Stimulated activated CD4-positive, alpha-beta T cell treated with anti-CD3 and anti-CD28 coated beads, Interleukin-1b, Interleukin-23, amount 100 ng/mL, for 1 hour (primary cell): ENCODE results near the gene SLC41A2.

ENCODE experiments used
- DNase-seq, 2 donors: peaks; one replicate each; pipeline ENCODE4 v3.0.0-alpha.2; 2020; ENCODE audit warnings: low read depth in 2 of 2

Gene SLC41A2

DNA sequence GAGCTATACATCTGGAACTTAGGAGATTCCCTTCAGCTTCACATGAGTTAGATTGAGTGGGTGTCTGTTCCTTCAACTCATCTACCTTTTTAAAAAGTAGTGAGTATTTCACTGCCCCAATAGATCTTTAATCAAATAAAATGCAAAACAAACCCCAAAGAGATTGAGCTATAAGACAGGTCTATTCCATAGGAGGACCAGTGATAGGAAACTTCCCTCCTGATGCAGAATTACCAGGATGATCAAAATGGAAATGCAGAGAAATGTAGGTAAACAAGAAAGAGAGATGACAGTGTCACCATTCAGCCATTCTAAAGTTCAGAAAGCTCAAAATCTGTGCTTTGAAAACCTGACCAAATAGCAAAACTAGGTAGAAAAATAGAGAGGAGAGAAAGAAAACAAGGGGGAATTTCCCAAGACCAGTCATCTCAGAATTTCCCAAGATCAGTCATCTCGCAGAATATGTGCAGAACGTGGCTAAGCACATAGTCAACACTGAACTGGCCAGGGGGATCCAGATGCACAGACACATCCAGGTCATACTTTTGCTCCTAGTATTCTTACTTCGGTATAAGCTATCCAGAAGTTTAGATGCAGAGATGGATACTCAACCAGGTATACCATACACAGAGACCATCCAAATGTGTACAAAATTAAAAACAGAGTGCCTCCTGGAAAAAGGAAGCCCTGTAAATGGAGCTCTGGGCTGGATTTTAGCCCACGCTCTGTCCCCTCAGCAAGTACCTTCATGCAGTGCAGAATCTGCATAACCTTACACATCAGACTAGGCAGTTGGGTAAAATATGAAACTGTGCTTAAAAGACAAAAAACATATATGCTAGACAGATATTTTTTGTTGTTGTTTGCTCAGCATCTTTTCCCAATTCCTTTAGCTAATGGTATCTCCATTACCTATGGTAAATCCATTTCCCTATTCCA lies 27.4 kb downstream of the SLC41A2 start:
- no peak for DNase-seq

DNA sequence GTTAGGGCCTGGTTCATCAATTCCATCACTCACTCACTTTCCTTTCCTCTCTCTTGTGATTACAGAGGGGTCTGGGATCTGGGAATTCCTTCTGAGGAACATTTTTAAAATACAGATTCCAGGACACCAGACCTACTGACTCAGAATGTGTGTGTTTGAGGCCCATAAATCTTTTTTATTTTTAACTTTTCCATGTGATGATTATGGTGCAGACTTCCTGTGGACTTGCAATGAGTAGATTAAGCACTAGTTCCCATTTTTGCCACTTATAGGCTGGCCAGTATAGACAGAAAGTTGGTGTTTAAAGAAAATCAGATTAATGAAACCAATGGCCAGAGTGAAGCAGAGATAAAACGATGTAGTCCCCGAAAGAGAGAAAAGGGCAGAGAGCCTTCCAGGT lies 28.1 kb downstream of the SLC41A2 start:
- no peak for DNase-seq

DNA sequence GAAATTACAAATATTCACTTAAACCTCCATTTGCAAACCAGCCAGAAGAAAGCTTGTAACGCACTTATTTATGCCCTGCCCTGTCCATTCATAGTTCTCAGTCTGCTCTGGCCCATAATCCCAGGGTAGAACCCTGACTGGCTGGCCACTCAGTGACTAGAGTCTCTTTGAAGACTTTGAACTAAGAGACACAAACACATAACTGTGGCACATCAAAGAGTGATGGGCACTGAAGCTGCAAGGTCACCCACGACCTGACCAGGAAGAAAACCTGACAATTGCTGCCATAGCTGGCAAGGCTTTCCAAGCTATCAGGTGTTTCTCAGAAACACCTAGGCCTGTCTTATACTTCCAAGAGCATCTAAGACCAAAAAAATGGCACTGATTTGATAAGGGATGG lies 28.7 kb downstream of the SLC41A2 start:
- DNase-seq: no peak

DNA sequence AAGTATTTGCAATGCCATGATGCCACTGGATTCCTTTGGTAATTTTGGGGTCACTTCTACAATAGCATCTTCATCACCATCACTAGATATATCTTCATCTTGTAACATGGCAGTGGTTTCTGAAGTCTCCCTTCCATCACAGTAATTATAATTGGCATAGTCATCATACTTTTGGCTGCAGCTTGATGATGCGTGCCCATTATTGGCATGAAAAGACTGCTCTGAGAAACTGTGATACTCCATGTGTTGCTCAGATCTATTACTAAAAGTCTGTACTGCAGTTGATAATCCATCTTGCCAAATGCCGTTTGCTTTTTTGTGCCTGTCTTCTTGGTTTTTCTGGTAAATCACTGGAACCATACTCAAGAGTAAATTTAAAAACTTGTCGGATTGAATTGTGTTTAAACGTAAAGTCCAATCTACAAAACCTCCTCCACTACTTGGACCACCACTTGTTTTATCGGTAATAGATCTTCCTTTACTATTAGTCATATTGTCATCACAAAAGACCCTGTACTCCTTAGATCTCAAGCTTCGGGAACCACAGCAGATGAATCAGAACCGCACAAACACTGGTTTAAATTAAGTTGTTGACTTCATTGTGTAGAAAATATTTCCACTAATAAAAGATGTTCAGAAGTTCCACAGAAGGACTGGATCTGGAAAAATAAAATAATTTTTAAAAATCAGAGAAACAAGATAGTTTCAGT lies 29.9 kb downstream of the SLC41A2 start:
- DNase-seq: no peak

DNA sequence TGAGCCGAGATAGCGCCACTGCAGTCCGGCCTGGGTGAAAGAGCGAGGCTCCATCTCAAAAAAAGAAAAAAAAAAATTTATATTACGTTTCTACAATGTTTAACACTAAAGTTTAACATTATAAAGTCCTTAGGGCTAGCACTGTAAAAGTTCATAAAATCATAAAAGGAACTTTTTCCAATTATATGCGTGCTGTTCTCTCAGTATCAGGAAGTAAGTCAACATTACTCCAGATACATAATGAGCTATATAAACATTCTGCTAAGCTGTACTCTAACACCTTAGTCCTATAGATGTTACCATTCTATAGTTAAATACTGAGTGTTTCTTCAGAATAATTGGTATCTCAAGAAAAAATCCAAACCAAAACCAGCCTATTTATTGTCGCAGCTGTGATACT lies 32.6 kb downstream of the SLC41A2 start:
- no peak for DNase-seq

DNA sequence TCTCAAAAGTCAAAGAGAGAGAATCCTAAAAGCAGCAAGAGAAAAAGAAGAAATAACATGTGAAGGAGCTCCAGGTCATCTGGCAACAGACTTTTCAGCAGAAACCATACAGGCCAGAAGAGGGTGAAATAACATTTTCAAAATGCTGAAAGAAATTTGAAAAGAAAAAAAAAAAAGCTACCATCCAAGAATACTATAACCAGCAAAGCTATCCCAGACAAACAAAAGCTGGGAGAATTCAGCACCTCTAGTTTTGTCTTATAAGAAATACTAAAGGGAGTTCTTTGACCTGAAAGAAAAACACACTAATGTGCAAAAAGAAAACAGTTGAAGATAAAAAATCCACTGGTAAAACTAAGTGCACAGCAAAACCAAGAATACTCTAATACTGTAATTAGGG lies 36.8 kb downstream of the SLC41A2 start:
- no peak for DNase-seq

DNA sequence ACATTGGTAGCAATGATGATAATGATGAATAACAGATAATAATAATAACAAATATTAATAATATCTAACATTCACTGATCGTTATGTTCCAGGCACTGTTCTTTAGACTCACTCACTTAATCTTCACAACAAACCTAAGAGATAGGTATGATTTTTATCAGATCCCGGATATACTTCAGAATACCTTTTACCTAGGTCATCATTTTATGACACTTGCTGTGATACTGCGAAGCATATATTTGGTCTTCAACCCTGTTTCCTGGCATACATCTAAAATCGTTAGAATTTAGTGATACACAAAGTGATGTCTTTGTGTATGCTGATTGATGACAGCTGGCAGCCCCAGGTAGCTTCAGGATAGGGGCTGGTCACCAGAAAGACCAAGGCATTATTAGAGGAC lies 46.1 kb downstream of the SLC41A2 start:
- no peak for DNase-seq

DNA sequence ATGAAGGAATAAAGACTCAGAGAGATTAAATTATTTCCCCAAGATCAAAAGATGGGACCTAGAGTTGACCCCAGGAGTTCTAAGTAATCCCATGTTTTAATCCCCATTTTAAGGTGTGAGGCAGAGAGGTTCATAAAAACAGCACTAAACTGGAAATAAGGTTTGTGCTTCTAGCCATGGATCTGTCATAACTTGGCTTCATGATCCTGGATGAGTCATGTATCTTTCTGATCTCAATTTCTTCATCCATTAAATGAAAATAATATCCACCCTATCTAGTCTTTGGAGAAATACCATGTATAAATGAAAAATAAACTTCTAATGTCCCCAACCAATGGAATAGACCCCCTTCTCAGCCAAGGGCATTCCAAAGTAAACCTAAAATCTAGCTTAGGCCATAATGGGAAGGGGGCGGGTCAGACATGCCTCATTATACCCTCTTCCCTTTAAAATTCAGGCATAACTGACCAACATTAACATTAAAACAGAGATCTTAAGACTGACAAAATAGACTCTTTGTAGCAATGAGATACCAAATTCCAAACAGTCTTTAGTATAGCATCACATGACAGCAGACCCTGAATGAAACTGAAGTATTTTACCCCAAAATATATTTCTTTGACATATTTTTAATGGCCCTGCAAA lies 47.8 kb downstream of the SLC41A2 start:
- no peak for DNase-seq

DNA sequence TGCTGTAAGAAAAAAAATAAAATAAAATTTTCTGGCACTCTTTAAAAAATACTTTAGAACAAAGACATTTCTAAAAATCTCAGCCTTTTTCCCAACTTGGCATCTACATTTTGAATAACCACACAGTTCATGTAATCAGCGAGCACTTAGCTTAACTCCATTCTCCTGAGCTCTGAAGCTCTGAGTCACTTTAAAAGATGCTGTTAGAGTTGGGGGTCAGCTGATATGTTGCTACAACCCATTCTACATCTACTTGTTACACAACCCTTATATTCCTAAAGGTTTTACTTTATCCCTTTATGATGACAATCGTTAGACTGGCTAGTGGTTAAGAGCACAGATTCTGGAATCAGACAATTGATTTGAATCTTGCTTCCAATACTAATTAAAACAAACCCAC lies 48.3 kb downstream of the SLC41A2 start:
- DNase-seq: no peak
